Kidney epithelial cell (primary cell): ENCODE measurements around the gene RPTOR. TPM values are rescaled to one million over a fixed set of nuclear protein-coding genes. Genes with fewer than 3 reads are reported as not detected.

Experiments used
- DNase-seq: peaks from one replicate; pipeline ENCODE4 v3.0.0-alpha.2; 2010; ENCODE audit warnings: low read depth
- H3K27me3 ChIP-seq: 2 replicates; pipeline ENCODE4 v1.6.0; 2011; ENCODE audit warnings: low read length; ENCODE audit not compliant: control insufficient read depth, insufficient read depth
- H3K36me3 ChIP-seq: 2 replicates; pipeline ENCODE4 v1.5.1; 2011; ENCODE audit warnings: low read length; ENCODE audit not compliant: control insufficient read depth, insufficient read depth
- H3K4me3 ChIP-seq: 2 replicates; pipeline ENCODE4 v1.5.1; 2011; ENCODE audit warnings: low read depth, mild to moderate bottlenecking, control low read depth, low read length
- total RNA-seq: library from RNA; depleted of rRNA; stranded (reverse); fragments of >200 nt; gene quantifications from 2 replicates; pipeline ENCODE4 v1.2.3, GENCODE V29; 2015
- TF ChIP-seq, protein P1 (sequence below): IDR thresholded peaks from 2 replicates; pipeline ENCODE4 v1.5.1; 2011; ENCODE audit warnings: mild to moderate bottlenecking, moderate library complexity, low read length, control low read depth, inconsistent platforms; ENCODE audit not compliant: insufficient read depth, poor library complexity, severe bottlenecking

RPTOR gene
- total RNA-seq, 1 donor from 2014 or later, result 22.7 TPM

- TF ChIP-seq, protein P1, sequence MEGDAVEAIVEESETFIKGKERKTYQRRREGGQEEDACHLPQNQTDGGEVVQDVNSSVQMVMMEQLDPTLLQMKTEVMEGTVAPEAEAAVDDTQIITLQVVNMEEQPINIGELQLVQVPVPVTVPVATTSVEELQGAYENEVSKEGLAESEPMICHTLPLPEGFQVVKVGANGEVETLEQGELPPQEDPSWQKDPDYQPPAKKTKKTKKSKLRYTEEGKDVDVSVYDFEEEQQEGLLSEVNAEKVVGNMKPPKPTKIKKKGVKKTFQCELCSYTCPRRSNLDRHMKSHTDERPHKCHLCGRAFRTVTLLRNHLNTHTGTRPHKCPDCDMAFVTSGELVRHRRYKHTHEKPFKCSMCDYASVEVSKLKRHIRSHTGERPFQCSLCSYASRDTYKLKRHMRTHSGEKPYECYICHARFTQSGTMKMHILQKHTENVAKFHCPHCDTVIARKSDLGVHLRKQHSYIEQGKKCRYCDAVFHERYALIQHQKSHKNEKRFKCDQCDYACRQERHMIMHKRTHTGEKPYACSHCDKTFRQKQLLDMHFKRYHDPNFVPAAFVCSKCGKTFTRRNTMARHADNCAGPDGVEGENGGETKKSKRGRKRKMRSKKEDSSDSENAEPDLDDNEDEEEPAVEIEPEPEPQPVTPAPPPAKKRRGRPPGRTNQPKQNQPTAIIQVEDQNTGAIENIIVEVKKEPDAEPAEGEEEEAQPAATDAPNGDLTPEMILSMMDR, result no peak
- H3K27me3 ChIP-seq, result no peaks in the 10 kb centered on the region
- no peak overlapping the region for H3K4me3 ChIP-seq
- no peak for DNase-seq
- no peaks in the 10 kb centered on the region for H3K36me3 ChIP-seq
Observed at GRCh38 chr17:80657561-80657960, 112.9 kb downstream of the RPTOR start.

GRCh38 chr17:80658821-80659220, 114.2 kb downstream of the RPTOR start:
- DNase-seq, result no peak
- TF ChIP-seq, protein P1, result no peak

DNA sequence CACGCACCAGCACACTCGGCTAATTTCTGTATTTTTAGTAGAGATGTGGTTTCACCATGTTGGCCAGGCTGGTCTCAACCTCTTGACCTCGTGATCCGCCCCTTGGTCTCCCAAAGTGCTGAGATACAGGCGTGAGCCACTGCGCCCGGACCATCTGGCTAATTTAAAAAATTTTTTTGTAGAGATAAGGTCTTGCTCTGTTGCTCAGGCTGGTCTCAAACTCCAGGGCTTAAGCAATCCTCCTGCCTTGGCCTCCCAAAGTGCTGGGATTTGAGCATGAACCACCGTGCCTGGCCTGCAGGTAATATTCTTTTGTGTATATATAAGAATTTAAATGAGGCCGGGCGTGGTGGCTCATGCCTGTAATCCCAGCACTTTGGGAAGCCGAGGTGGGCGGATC, 115.0 kb downstream of the RPTOR start:
- TF ChIP-seq, protein P1, result no peak
- Histone ChIP-seq H3K4me3 (no peak overlapping the region), H3K27me3 (no peaks in the 10 kb centered on the region), H3K36me3 (no peaks in the 10 kb centered on the region)
- DNase-seq, result no peak

More at GRCh38 chr17:80658821-80659220, 114.2 kb downstream of the RPTOR start:
- no peak overlapping the region for H3K4me3 ChIP-seq
- no peaks in the 10 kb centered on the region for H3K36me3 ChIP-seq
- no peaks in the 10 kb centered on the region for H3K27me3 ChIP-seq

DNA sequence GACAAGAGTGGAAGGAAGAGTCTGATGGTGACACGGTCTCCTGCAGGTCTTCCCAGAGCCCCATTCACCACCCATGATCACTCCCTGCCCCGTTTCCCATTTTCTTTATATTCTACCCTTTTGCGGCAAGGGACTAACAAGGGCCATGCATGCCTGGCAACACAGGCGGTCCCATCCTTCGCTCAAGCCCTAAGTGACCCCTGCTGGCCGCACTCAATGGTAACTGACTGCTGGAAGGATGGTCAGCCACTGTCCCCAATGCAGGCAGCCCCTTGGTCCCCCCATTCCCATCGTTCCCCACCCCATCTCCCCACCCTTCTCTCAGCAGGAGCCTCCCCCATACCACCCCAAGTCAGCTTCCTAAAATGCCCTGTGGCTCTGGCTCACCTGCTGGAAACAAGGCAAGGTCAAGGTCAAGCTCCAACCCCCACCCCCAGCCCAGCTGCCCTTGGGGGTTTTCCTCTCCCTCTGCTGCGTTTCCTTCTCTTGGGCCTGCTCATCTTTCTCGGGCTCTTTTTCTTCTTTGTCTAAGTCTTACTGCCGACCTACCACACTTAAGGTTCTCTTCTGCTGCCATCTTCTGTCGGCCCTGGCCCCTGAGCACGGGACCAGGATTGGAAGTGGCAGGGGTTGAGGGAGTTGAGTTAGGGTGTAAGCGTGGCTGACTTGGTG, 116.0 kb downstream of the RPTOR start:
- no peaks in the 10 kb centered on the region for H3K36me3 ChIP-seq
- no peak overlapping the region for H3K4me3 ChIP-seq
- TF ChIP-seq, protein P1, result no peak
- no peak for DNase-seq
- no peaks in the 10 kb centered on the region for H3K27me3 ChIP-seq

DNA sequence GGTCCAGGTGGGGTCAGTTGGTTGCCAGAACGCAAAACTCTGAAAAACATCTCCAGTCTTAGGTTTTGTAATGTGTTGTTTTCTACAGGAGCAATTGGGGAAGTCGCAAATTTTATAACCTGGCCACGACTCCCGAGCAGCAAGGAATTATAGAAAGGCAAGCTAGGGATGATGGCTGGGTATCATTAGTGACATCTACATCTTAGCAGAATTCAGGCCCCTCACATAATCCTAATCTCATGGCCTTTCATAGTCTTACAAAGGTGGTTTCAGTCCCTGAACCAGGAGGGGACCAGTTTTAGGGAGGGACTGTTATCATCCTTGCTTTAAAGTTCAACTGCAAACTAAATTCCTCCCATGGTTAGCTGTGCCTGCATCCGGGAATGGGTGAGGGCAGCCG, 117.9 kb downstream of the RPTOR start:
- TF ChIP-seq, protein P1, result no peak
- Histone ChIP-seq H3K36me3 (no peaks in the 10 kb centered on the region), H3K4me3 (no peak overlapping the region), H3K27me3 (no peaks in the 10 kb centered on the region)
- no peak for DNase-seq

DNA sequence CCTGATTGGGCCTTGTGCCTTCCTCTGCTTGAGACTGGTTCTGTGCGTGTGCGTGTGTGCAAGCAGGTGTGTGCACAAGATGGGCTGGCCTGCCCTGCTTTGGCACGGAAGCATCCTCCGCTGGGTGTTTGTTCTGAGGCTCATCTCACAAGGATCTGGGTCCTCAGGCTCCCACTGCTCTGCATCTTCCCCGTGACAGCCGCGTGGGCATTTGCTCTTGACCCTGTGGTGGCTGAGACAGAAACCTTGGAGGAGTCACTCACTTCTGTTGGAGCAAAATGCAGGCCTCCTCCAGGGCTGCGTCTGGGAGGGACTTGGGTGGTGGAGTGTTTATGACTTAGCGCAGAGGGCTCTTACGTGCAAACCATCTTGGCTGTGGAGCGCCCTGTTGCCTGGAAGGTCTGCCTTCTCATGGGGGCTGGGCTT, 119.2 kb downstream of the RPTOR start:
- no peaks in the 10 kb centered on the region for H3K27me3 ChIP-seq
- TF ChIP-seq, protein P1, result no peak
- H3K36me3 ChIP-seq, result no peaks in the 10 kb centered on the region
- no peak overlapping the region for H3K4me3 ChIP-seq
- DNase-seq, result no peak
